GM12892 (cell line): ENCODE measurements around the gene MORC4.
"Not testable (repeated sequence)": the region's sequence is repeated elsewhere in the genome, so short reads cannot be mapped to it uniquely, and the experiment has no call there.

Experiments
- POLR2A ChIP-seq: IDR thresholded peaks from 2 replicates; pipeline ENCODE4 v1.6.1; 2011; ENCODE audit warnings: low read depth, low read length, control low read depth
- POLR2AphosphoS5 ChIP-seq: IDR thresholded peaks from 2 replicates; pipeline ENCODE4 v1.6.1; 2011; ENCODE audit warnings: low read depth, low read length, control low read depth

- TF ChIP-seq POLR2A, POLR2AphosphoS5: not testable (repeated sequence)
Measured at GRCh38 chrX:106966547-106966946, 33.5 kb downstream of the MORC4 start.
